HepG2 (cell line): ENCODE data around the gene DUS1L. TPM values are rescaled to one million over a fixed set of nuclear protein-coding genes. Genes with fewer than 3 reads are reported as not detected.

Source experiments
- ARNT ChIP-seq: fragments of 450-650 bp; IDR thresholded peaks from 2 replicates; pipeline ENCODE4 v1.6.1; 2017
- ARNTL ChIP-seq: sonication (generic); formaldehyde crosslinking; IDR thresholded peaks from 2 replicates; pipeline ENCODE4 v1.4.0; 2020; ENCODE audit warnings: mild to moderate bottlenecking, missing genetic modification reagents
- ATF4 ChIP-seq, 2 experiments: fragments of 450-650 bp in 1 of 2; sonication (generic) in 1 of 2; formaldehyde crosslinking; IDR thresholded peaks; 2 replicates each; pipeline versions ENCODE4 v1.5.0 to v1.8.0; 2020 to 2022; ENCODE audit warnings: mild to moderate bottlenecking in 1 of 2, missing genetic modification reagents in 1 of 2
- CREB3 ChIP-seq: sonication (generic); formaldehyde crosslinking; IDR thresholded peaks from 2 replicates; pipeline ENCODE4 v1.5.0; 2020; ENCODE audit warnings: missing genetic modification reagents
- HOXA7 ChIP-seq: sonication (generic); formaldehyde crosslinking; IDR thresholded peaks from 2 replicates; pipeline ENCODE4 v1.8.1; 2022; ENCODE audit warnings: mild to moderate bottlenecking, missing genetic modification reagents, moderate library complexity
- IKZF1 ChIP-seq: fragments of 450-650 bp; IDR thresholded peaks from 2 replicates; pipeline ENCODE4 v1.7.1; 2016
- NFAT5 ChIP-seq: sonication (generic); formaldehyde crosslinking; IDR thresholded peaks from 2 replicates; pipeline ENCODE4 v1.4.0; 2020; ENCODE audit warnings: missing genetic modification reagents
- REXO4 ChIP-seq: sonication (generic); formaldehyde crosslinking; IDR thresholded peaks from 2 replicates; pipeline ENCODE4 v1.8.0; 2022; ENCODE audit warnings: missing genetic modification reagents, mild to moderate bottlenecking, borderline replicate concordance
- SIX1 ChIP-seq: sonication (generic); formaldehyde crosslinking; IDR thresholded peaks from 2 replicates; pipeline ENCODE4 v1.4.0; 2020; ENCODE audit warnings: missing genetic modification reagents, borderline replicate concordance
- SRY ChIP-seq: sonication (generic); formaldehyde crosslinking; IDR thresholded peaks from 2 replicates; pipeline ENCODE4 v1.8.0; 2022; ENCODE audit warnings: mild to moderate bottlenecking, missing genetic modification reagents
- TBX3 ChIP-seq: fragments of 450-650 bp; IDR thresholded peaks from 2 replicates; pipeline ENCODE4 v1.6.1; 2017; ENCODE audit warnings: antibody characterized with exemption, mild to moderate bottlenecking, inconsistent platforms, borderline replicate concordance
- ZBTB3 ChIP-seq: sonication (generic); formaldehyde crosslinking; IDR thresholded peaks from 2 replicates; pipeline ENCODE4 v1.4.0; 2020; ENCODE audit warnings: low read depth, mild to moderate bottlenecking, moderate library complexity, missing genetic modification reagents, borderline replicate concordance
- ZNF337 ChIP-seq: sonication (generic); formaldehyde crosslinking; IDR thresholded peaks from 2 replicates; pipeline ENCODE4 v1.5.1; 2020; ENCODE audit warnings: missing genetic modification reagents, low read depth, mild to moderate bottlenecking, borderline replicate concordance
- ZNF430 ChIP-seq: sonication (generic); formaldehyde crosslinking; IDR thresholded peaks from 2 replicates; pipeline ENCODE4 v1.9.0; 2021; ENCODE audit warnings: mild to moderate bottlenecking, missing genetic modification reagents
- ZNF589 ChIP-seq: sonication (generic); formaldehyde crosslinking; conservative IDR thresholded peaks from 2 replicates; pipeline ENCODE4 v1.8.0; 2022; ENCODE audit warnings: mild to moderate bottlenecking, moderate library complexity, missing genetic modification reagents
- ZNF598 ChIP-seq: sonication (generic); formaldehyde crosslinking; IDR thresholded peaks from 2 replicates; pipeline ENCODE4 v1.5.1; 2020; ENCODE audit warnings: mild to moderate bottlenecking, missing genetic modification reagents, borderline replicate concordance
- ZNF883 ChIP-seq: sonication (generic); formaldehyde crosslinking; IDR thresholded peaks from 2 replicates; pipeline ENCODE4 v1.5.1; 2020; ENCODE audit warnings: mild to moderate bottlenecking, missing genetic modification reagents; ENCODE audit errors: not compliant biosample characterization
- polyA plus RNA-seq, 8 experiments: library from polyadenylated mRNA; depleted of rRNA in 3 of 8; stranded (reverse) in 7 of 8; unstranded in 1 of 8; fragments of >200 nt; fragmentation: Illumina TruSeq in 4 of 8; extraction: Trizol in 4 of 8; gene quantifications; 2 replicates each; pipeline versions ENCODE4 v1.2.1 to v1.2.3, GENCODE V29; 2011 to 2016; ENCODE audit warnings: low read depth in 4 of 8, missing spikeins in 1 of 8, mixed read lengths in 1 of 8; ENCODE audit not compliant: insufficient read depth in 1 of 8
- total RNA-seq, 5 experiments: library from RNA; depleted of rRNA; stranded (reverse); fragments of >200 nt; fragmentation: Illumina TruSeq; extraction: Trizol; gene quantifications; 2 replicates each; pipeline ENCODE4 v1.2.3, GENCODE V29; 2016; ENCODE audit warnings: low read depth in 1 of 5
- TF ChIP-seq, protein P1 (sequence below): sonication (generic); formaldehyde crosslinking; IDR thresholded peaks from 2 replicates; pipeline ENCODE4 v1.8.1; 2023; ENCODE audit warnings: mild to moderate bottlenecking, missing genetic modification reagents
- TF ChIP-seq, protein P2 (sequence below): sonication (generic); formaldehyde crosslinking; IDR thresholded peaks from 2 replicates; pipeline ENCODE4 v1.4.0; 2020; ENCODE audit warnings: missing genetic modification reagents, borderline replicate concordance

Gene DUS1L
- total and polyA plus RNA-seq, 2 of the 13 experiments (the other 11 are each of a cell fraction or from before 2014, with no cell fraction given): 81.0 to 109 TPM

DNA sequence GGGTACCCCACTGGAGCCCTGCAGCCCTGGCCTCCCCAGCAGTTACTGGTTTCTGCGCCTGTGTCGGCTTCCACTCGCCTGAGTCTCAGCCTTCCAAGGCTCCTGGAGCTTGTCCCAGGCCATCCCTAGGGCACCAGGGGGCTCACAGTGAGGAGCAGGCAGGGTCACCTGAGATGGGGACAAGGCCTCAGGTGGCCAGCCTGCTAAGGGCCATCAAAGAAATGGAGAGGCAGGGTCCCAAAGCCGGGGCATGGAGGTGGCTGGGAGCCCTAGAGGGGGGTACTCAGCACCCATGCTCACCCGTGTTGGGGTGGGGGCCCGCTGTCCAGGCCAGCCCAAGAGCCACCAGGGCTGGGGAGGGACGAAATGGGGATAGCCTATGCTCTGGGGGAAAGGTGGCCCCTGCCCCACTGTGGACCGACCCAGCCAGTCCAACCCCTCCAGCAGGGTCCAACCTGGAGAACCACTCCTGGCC, 31.1 kb upstream of the DUS1L start (continued):
- TF ChIP-seq NFAT5 (CRISPR knock-in tag) (no peak), ATF4 (CRISPR knock-in tag; IDR thresholded peaks at IDR 0.05) (no peak), HOXA7 (CRISPR knock-in tag) (no peak), ZNF589 (0 out of 2 replicates have a peak, but pooled peaks have one; percentile 11), ZBTB3 (CRISPR knock-in tag) (no peak), ARNTL (CRISPR knock-in tag) (0 out of 2 replicates have a peak, but pooled peaks have one; percentile 27), ZNF598 (no peak), REXO4 (no peak), ARNT (no peak), SIX1 (no peak), SRY (CRISPR knock-in tag) (0 out of 2 replicates have a peak, but pooled peaks have one; percentile 4), TBX3 (no peak), ZNF337 (0 out of 2 replicates have a peak, but pooled peaks have one; percentile 40), ZNF883 (CRISPR knock-in tag) (no peak), CREB3 (no peak), IKZF1 (no peak), ZNF430 (0 out of 2 replicates have a peak, but pooled peaks have one; percentile 14)
- TF ChIP-seq, protein P1, sequence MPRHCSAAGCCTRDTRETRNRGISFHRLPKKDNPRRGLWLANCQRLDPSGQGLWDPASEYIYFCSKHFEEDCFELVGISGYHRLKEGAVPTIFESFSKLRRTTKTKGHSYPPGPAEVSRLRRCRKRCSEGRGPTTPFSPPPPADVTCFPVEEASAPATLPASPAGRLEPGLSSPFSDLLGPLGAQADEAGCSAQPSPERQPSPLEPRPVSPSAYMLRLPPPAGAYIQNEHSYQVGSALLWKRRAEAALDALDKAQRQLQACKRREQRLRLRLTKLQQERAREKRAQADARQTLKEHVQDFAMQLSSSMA (CRISPR knock-in tag): 0 out of 2 replicates have a peak, but pooled peaks have one; percentile 24
- TF ChIP-seq, protein P2, sequence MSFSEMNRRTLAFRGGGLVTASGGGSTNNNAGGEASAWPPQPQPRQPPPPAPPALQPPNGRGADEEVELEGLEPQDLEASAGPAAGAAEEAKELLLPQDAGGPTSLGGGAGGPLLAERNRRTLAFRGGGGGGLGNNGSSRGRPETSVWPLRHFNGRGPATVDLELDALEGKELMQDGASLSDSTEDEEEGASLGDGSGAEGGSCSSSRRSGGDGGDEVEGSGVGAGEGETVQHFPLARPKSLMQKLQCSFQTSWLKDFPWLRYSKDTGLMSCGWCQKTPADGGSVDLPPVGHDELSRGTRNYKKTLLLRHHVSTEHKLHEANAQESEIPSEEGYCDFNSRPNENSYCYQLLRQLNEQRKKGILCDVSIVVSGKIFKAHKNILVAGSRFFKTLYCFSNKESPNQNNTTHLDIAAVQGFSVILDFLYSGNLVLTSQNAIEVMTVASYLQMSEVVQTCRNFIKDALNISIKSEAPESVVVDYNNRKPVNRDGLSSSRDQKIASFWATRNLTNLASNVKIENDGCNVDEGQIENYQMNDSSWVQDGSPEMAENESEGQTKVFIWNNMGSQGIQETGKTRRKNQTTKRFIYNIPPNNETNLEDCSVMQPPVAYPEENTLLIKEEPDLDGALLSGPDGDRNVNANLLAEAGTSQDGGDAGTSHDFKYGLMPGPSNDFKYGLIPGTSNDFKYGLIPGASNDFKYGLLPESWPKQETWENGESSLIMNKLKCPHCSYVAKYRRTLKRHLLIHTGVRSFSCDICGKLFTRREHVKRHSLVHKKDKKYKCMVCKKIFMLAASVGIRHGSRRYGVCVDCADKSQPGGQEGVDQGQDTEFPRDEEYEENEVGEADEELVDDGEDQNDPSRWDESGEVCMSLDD (CRISPR knock-in tag): no peak
